HG02943 (cell line): ENCODE measurements around the gene CR2.
"Not testable (repeated sequence)": the region's sequence is repeated elsewhere in the genome, so short reads cannot be mapped to it uniquely, and the experiment has no call there.

Experiments
- ATAC-seq: cut with Tn5 transposase; IDR thresholded peaks from one replicate; pipeline ENCODE4 v1.9.1; 2021; ENCODE audit warnings: mild to moderate bottlenecking, low read depth, moderate library complexity; ENCODE audit not compliant: unreplicated experiment

Gene CR2

GRCh38 chr1:207444514-207445217, 9.5 kb upstream of the CR2 start:
- no peak for ATAC-seq

DNA sequence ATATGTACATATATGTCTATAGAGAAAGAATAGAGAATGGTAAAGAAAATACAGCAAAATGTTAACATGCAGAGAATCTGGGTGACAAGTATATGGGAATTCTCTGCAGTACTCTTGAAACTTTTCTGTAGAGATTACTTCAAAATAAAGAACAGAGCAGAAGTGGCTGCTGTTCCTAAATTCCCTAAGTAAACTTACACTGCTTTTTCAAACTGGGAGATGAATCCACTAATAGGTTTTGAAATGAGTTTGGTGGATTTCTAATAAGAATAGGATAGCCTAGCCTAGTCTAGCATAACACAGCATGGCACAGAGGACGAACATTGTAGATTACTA, 450 bp upstream of the CR2 start:
- ATAC-seq, result no peak

DNA sequence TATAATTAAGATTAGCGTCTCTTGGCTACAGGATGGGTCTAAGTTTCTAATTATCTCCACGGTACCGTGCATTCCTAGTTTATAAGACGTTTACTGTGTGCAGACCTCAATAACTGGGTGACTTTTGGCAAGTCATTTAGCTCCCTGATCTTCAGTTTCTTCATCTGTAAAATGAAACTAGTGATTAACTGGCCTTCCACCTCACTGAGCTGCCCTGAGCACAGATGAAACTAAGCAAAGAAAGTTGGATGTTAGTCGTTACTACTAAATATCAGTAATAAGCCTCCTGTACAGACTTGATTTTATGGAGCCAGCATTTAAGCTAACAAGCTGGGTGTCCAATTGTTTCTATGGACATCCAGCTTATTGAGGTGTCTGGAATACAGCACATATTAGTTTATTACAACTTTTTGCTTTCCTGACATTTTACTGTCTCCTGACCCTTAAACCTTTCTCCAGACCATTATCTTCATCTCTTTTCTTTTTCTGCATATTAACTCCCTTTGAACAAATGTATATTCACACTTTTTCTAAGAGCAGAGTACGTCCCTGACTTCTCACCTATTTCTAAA, 1.1 kb downstream of the CR2 start:
- ATAC-seq, result no peak

DNA sequence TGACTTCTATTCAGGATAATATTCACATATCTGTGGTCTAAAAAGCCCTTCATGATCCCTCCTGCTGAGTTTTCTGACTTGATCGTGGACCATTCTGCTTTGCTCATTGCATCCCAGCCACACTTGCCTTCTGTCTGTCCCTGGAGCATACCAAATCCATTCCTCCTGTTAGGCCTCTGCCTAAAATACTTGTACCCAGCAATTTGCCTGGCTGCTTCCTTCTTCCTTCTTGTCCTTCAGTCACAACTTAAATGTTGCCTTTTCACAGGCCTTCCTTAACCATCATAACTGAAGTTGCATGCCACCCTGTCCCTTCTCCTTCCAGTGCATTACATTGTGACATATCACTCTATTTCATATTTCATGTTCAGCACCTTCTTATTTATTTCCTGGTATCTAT, 4.3 kb downstream of the CR2 start:
- ATAC-seq, result no peak

DNA sequence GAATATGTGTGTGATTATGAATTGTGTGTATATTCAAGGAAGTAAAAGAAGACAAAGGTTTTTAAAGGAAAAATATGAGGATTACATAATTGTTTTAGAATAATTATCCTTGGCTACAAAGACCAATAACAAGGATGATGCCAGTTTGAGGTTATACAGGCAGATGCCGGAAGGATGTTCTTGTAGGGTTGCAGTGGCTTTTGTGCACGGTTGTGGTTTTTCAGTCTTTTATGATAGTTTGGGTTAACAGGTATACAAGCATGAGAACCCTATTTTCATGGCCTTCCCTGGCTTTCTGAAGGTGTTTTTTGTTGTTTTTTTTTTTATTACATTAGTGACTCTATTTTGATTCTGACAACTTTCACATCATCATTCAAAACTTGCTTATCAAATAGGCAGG, 4.9 kb downstream of the CR2 start:
- no peak for ATAC-seq

GRCh38 chr1:207461649-207462048, 7.5 kb downstream of the CR2 start:
- no peak for ATAC-seq

- ATAC-seq, result no peak
Observed at GRCh38 chr1:207462535-207462934, 8.4 kb downstream of the CR2 start.

DNA sequence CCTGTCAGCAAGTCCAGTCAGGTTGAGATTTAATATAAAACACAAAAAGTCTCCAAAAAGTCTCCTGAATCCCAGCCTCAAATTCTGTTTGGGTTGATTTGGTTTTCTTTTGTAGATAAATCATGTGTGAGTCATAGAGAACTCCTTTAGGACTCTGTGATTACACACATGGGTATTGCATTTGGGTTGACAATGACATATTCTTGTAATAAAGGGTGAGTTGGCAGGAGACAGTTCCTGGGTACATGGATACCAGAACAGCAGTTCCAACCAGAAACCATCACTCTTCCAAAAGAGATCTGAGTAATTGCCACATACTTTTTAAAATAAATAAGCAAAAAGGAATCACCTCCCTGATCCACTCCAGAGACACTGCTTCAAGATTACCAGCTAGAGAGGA, 8.9 kb downstream of the CR2 start:
- no peak for ATAC-seq

DNA sequence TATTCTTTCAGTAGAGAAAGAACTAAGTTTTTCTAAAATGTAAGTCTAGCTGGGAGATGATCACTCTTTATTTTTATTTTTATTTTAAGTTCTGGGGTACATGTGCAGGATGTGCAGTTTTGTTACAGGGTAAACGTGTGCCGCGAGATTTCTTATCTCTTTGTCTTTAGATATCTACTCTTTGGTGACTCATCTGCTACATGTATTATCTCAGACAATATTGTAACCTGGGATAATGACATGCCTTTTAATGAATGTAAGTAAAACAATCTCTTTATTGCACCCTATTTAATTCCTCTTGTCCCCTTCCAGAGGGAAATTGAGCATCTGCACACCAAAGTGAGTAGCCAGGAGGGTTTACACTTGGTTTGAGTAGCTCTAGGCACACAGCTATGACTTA, 9.4 kb downstream of the CR2 start:
- ATAC-seq, result no peak

GRCh38 chr1:207470927-207471326, 16.8 kb downstream of the CR2 start:
- no peak for ATAC-seq

DNA sequence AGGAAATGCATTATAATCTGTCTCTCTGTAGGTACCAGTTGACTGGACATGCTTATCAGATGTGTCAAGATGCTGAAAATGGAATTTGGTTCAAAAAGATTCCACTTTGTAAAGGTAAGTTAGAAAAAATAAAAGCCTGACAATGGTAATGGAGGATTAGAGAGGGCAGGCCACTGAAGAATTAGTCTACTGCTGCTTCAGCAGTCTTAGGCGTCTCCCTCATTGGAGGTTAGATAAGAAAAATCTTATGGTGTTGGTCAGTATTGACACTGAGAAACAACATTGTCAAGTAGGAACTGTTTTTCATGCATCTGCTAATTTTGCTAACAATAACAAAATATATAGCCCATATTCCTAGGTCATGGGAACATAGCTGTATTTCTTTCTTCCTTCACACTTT, 20.1 kb downstream of the CR2 start:
- ATAC-seq, result no peak

- no peak for ATAC-seq
Observed at GRCh38 chr1:207486198-207486597, 32.1 kb downstream of the CR2 start.

GRCh38 chr1:207487636-207488035, 33.5 kb downstream of the CR2 start:
- ATAC-seq, result no peak

GRCh38 chr1:207493212-207493611, 39.1 kb downstream of the CR2 start:
- ATAC-seq, result no peak

- no peak for ATAC-seq
Observed at GRCh38 chr1:207494171-207494570, 40.0 kb downstream of the CR2 start.

GRCh38 chr1:207495281-207495680, 41.2 kb downstream of the CR2 start:
- not testable (repeated sequence) for ATAC-seq

GRCh38 chr1:207495801-207496792, 42.0 kb downstream of the CR2 start, which contains the start of gene CR1:
Gene CR1, plus strand, starts transcription at chr1:207496157. Its CDS starts 111 bp downstream, at chr1:207496268.
- no peak for ATAC-seq

DNA sequence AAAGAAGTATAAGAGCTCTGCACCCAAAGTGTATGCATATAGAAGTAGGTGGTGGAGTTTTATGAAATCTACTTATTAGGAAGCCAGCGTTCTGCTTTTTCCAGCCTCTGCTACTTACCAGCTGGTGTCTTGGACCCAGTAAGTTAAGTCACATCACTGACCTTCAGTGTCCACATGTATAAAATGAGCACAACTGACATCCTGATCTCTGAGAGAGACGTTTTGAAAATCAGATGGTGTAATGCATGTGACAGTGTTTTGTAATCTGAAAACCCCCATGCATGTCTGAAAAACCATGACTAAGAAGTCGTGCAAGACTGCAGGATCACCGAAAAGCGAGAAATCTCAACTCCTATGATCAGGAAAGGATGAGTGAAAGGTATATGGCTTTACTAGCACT, 43.8 kb downstream of the CR2 start:
- ATAC-seq, result no peak

DNA sequence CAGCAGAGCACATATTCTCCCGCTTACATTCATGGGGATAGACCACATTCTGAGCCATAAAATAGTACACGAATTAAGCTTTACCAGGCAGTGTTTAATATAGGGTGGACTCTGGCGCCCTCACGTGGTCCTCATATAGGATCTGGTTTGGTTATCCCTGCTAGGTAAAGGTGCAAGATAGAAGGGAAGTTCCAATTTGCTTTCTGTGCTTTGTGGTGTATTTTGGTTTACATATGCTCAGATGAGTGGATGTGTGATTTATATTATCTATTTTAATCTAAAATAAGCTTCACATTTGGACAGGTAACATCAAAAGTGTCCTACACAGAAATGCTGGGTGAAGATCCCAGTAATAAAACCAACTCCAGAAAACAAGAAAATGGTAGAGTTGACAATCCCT, 45.4 kb downstream of the CR2 start:
- no peak for ATAC-seq

GRCh38 chr1:207500306-207500705, 46.2 kb downstream of the CR2 start:
- ATAC-seq, result no peak

- ATAC-seq, result no peak
Observed at GRCh38 chr1:207501071-207501470, 46.9 kb downstream of the CR2 start.
